ENCODE results near the gene NMU. TPM values are rescaled to one million over a fixed set of nuclear protein-coding genes. Genes with fewer than 3 reads are reported as not detected.

The NMU gene
- total and polyA plus RNA-seq, 2 experiments from 2014 or later, result 40.2 to 96.3 TPM

GRCh38 chr4:55682295-55682694 lies 46.2 kb upstream of the NMU start (continued):
- TF ChIP-seq ZNF462 (CRISPR knock-in tag; IDR thresholded peaks at IDR 0.05) (no peak), EZH2 (IDR thresholded peaks at IDR 0.05; ENCODE audit: low read depth, unreplicated experiment) (no peak)

GRCh38 chr4:55681430-55681829 lies 45.3 kb upstream of the NMU start:
- H3K36me3 Mint-ChIP-seq (ENCODE audit: low read depth), result no peaks in the 10 kb centered on the region
- Histone ChIP-seq H3K4me1 (ENCODE audit: insufficient read depth) (peaks cover 7% of the 10 kb centered on the region), H3K36me3 (ENCODE audit: insufficient read depth) (no peaks in the 10 kb centered on the region), H3K4me3 (no peak overlapping the region), H3K27ac (ENCODE audit: low read depth) (no peak overlapping the region), H3K27me3 (ENCODE audit: insufficient read depth) (no peaks in the 10 kb centered on the region), H4K20me1 (replicated peaks; ENCODE audit: insufficient read depth) (no peaks in the 10 kb centered on the region), H3K4me2 (no peak overlapping the region), H3K9me2 (ENCODE audit: insufficient read depth) (no peaks in the 10 kb centered on the region), H3F3A (replicated peaks; ENCODE audit: low read depth) (no peaks in the 10 kb centered on the region), H2AFZ (no peak overlapping the region), H3K79me2 (replicated peaks; ENCODE audit: insufficient read depth) (no peaks in the 10 kb centered on the region)
- H3K4me3 Mint-ChIP-seq, result no peak overlapping the region
- no peak overlapping the region for H3K27ac Mint-ChIP-seq
- no peak for DNase-seq (ENCODE audit: low spot score)
- ATAC-seq, result no peak
- TF ChIP-seq ETS1 (IDR thresholded peaks at IDR 0.05) (no peak), EZH2phosphoT487 (IDR thresholded peaks at IDR 0.05; ENCODE audit: unreplicated experiment) (no peak), REST (IDR thresholded peaks at IDR 0.05; ENCODE audit: unreplicated experiment) (no peak), EZH2 (IDR thresholded peaks at IDR 0.05; ENCODE audit: low read depth, unreplicated experiment) (no peak), ZNF114 (CRISPR knock-in tag; IDR thresholded peaks at IDR 0.05) (no peak), CREB1 (CRISPR knock-in tag; IDR thresholded peaks at IDR 0.05; ENCODE audit: low read depth) (no peak), NANOG (IDR thresholded peaks at IDR 0.05; ENCODE audit: borderline replicate concordance) (no peak)
- H3K27me3 Mint-ChIP-seq (ENCODE audit: insufficient read depth, low read depth, poor library complexity), result no peaks in the 10 kb centered on the region
- peaks cover 13% of the 10 kb centered on the region for H3K4me1 Mint-ChIP-seq
- peaks cover 4% of the 10 kb centered on the region; the same call in 2 of the 3 replicates for H3K9me3 Mint-ChIP-seq

Measured in GM23338 (cell line).